ENCODE data around the gene LDB3.

The LDB3 gene

DNA sequence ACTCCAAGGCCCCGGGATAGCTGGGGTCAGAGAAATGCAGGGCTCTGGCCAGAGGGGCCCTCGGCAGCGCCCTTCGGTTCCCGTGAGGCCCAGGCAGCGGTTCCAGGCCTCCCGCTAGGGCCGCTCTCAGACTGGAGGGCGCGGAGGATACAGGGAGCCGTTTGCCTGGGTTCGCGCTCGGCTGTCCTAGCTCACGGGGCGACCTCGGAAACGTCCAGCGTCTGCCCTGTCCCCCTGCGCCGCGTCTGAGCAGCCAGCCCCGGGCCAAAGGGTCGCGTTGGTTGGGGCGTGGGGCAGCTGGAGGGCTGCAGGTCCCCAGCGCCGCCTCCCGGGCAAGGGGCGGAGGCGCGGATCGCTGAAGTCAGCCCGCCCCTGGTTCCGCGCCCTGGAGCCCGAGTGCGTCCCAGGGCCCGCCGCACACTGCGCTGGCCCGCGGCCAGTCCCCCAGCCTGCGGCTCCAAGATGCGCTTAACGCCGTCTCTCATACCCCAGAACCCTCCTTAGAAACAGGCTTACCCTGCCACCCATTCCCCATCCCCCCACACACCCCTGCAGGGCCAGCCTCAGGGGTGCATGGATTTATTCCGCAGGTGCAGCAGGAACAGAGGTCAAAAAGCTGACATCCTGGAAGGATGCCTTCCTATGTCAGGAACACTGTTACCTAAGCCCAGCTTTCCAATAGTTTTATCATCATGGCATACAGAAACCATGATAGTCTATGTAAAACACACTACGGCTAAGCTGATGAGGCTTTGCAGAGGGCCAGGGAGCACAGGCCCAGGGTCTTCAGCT lies 36.1 kb upstream of the LDB3 start:
- H4K20me1 ChIP-seq (ENCODE audit: insufficient read depth, low read length): no peaks in the 10 kb centered on the region
- H3K4me1 ChIP-seq (ENCODE audit: low read length): no peaks in the 10 kb centered on the region
- no peaks in the 10 kb centered on the region for H3K9me2 ChIP-seq (replicated peaks; ENCODE audit: insufficient read depth, low read length)
- H3K4me2 ChIP-seq (ENCODE audit: low read depth, low read length): no peak overlapping the region
- no peaks in the 10 kb centered on the region for H3K9me3 ChIP-seq (replicated peaks; ENCODE audit: insufficient read depth, low read length)
- H3K36me3 ChIP-seq (replicated peaks; ENCODE audit: insufficient read depth, low read length): no peaks in the 10 kb centered on the region
- H2AFZ ChIP-seq (ENCODE audit: low read length): no peak overlapping the region
- no peaks in the 10 kb centered on the region for H3F3A ChIP-seq (ENCODE audit: insufficient read depth, low read length)
- TF ChIP-seq EZH2phosphoT487 (IDR thresholded peaks at IDR 0.05; ENCODE audit: low read length) (no peak), EZH2 (optimal IDR thresholded peaks at IDR 0.05; ENCODE audit: low read depth, low read length) (no peak)
- TF ChIP-seq, protein P1, sequence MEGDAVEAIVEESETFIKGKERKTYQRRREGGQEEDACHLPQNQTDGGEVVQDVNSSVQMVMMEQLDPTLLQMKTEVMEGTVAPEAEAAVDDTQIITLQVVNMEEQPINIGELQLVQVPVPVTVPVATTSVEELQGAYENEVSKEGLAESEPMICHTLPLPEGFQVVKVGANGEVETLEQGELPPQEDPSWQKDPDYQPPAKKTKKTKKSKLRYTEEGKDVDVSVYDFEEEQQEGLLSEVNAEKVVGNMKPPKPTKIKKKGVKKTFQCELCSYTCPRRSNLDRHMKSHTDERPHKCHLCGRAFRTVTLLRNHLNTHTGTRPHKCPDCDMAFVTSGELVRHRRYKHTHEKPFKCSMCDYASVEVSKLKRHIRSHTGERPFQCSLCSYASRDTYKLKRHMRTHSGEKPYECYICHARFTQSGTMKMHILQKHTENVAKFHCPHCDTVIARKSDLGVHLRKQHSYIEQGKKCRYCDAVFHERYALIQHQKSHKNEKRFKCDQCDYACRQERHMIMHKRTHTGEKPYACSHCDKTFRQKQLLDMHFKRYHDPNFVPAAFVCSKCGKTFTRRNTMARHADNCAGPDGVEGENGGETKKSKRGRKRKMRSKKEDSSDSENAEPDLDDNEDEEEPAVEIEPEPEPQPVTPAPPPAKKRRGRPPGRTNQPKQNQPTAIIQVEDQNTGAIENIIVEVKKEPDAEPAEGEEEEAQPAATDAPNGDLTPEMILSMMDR (IDR thresholded peaks at IDR 0.05; ENCODE audit: low read length): no peak
- no peak for DNase-seq
- H3K9ac ChIP-seq (ENCODE audit: low read length): no peak overlapping the region
- no peak overlapping the region for H3K4me3 ChIP-seq (ENCODE audit: low read length)
- no peak overlapping the region for H3K27ac ChIP-seq (ENCODE audit: low read length)
- no peaks in the 10 kb centered on the region for H3K79me2 ChIP-seq (ENCODE audit: low read length)
- 0 out of 2 replicates have a peak, but pooled peaks cover 4% of the 10 kb centered on the region for H3K27me3 ChIP-seq (replicated peaks; ENCODE audit: insufficient read depth, low read length)

DNA sequence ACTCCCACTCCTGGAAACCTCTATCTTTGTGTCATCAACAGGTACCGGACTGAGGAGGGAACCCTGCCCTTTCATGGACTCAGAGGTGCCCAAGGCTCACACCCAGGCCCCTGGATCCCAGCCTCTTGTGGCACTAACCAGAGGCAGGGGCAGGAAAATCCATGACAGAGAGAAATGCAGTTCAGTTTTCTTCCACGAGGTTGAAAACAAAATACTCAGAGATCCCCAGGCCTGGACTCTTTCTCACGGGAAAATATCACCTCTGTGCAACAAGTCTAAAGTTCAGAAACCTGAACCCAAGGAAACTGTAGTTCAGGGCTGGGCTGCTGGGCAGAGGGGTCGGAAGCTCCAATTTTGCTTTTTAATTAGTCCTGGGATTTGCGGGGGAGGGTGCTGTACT lies 35.4 kb upstream of the LDB3 start:
- Histone ChIP-seq H3K27ac (ENCODE audit: low read length) (no peak overlapping the region), H3F3A (ENCODE audit: insufficient read depth, low read length) (no peaks in the 10 kb centered on the region), H3K36me3 (replicated peaks; ENCODE audit: insufficient read depth, low read length) (no peaks in the 10 kb centered on the region), H3K4me1 (ENCODE audit: low read length) (no peaks in the 10 kb centered on the region), H3K4me2 (ENCODE audit: low read depth, low read length) (no peak overlapping the region), H4K20me1 (ENCODE audit: insufficient read depth, low read length) (no peaks in the 10 kb centered on the region), H3K4me3 (ENCODE audit: low read length) (no peak overlapping the region), H3K79me2 (ENCODE audit: low read length) (no peaks in the 10 kb centered on the region), H3K9me2 (replicated peaks; ENCODE audit: insufficient read depth, low read length) (no peaks in the 10 kb centered on the region), H2AFZ (ENCODE audit: low read length) (no peak overlapping the region), H3K27me3 (replicated peaks; ENCODE audit: insufficient read depth, low read length) (0 out of 2 replicates have a peak, but pooled peaks cover 4% of the 10 kb centered on the region), H3K9me3 (replicated peaks; ENCODE audit: insufficient read depth, low read length) (no peaks in the 10 kb centered on the region), H3K9ac (ENCODE audit: low read length) (no peak overlapping the region)
- DNase-seq: no peak
- TF ChIP-seq, protein P1 (IDR thresholded peaks at IDR 0.05; ENCODE audit: low read length): no peak
- no peak for TF ChIP-seq EZH2phosphoT487 (IDR thresholded peaks at IDR 0.05; ENCODE audit: low read length)
- no peak for TF ChIP-seq EZH2 (optimal IDR thresholded peaks at IDR 0.05; ENCODE audit: low read depth, low read length)

DNA sequence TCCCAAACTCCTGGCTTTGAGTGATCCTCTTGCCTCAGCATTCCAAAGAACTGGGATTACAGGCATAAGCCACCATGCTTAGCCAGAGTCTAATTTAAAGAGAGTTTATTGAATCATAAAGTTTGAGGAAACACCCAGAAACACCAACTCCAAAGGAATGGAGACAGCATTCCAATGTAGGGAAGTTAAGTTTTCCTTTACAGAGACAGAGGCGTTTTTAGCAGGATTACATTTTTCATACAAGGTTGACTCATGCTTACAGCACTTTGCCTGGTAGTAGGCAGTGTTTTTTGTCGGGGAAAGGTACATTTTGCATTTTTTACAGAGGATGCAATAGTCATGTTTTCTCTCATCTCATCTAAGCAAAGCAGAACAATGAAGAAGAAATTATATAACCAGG lies 32.9 kb upstream of the LDB3 start:
- no peak for DNase-seq
- H3K4me2 ChIP-seq (ENCODE audit: low read depth, low read length): no peak overlapping the region

More for the DNA sequence above, 32.9 kb upstream of the LDB3 start:
- Histone ChIP-seq H3K9me2 (replicated peaks; ENCODE audit: insufficient read depth, low read length) (no peaks in the 10 kb centered on the region), H3K4me1 (ENCODE audit: low read length) (no peaks in the 10 kb centered on the region), H3K27me3 (replicated peaks; ENCODE audit: insufficient read depth, low read length) (0 out of 2 replicates have a peak, but pooled peaks cover 4% of the 10 kb centered on the region), H3K4me3 (ENCODE audit: low read length) (no peak overlapping the region), H3K9ac (ENCODE audit: low read length) (no peak overlapping the region), H3K79me2 (ENCODE audit: low read length) (no peaks in the 10 kb centered on the region), H3K36me3 (replicated peaks; ENCODE audit: insufficient read depth, low read length) (no peaks in the 10 kb centered on the region), H3K9me3 (replicated peaks; ENCODE audit: insufficient read depth, low read length) (no peaks in the 10 kb centered on the region), H4K20me1 (ENCODE audit: insufficient read depth, low read length) (no peaks in the 10 kb centered on the region), H2AFZ (ENCODE audit: low read length) (no peak overlapping the region), H3F3A (ENCODE audit: insufficient read depth, low read length) (no peaks in the 10 kb centered on the region), H3K27ac (ENCODE audit: low read length) (no peak overlapping the region)
- no peak for TF ChIP-seq EZH2phosphoT487 (IDR thresholded peaks at IDR 0.05; ENCODE audit: low read length)
- TF ChIP-seq EZH2 (optimal IDR thresholded peaks at IDR 0.05; ENCODE audit: low read depth, low read length): no peak
- TF ChIP-seq, protein P1 (IDR thresholded peaks at IDR 0.05; ENCODE audit: low read length): no peak
